ENCODE results near the gene RPUSD4. TPM values are rescaled to one million over a fixed set of nuclear protein-coding genes. Genes with fewer than 3 reads are reported as not detected.

RPUSD4 gene
- total RNA-seq, 4 donors from 2014 or later, result 13.2 to 18.8 (median 14.0) TPM

- TF ChIP-seq POLR2A (IDR thresholded peaks at IDR 0.05) (no peak), POLR2AphosphoS5 (IDR thresholded peaks at IDR 0.05) (no peak), EP300 (IDR thresholded peaks at IDR 0.05) (no peak), CTCF (IDR thresholded peaks at IDR 0.05) (no peak)
- H3K27ac ChIP-seq, result no peak overlapping the region
- no peaks in the 10 kb centered on the region for H3K4me1 ChIP-seq
- 70% methylated on average over 6 of the region's 6 CpGs for WGBS, 2 donors (ENCODE audit: low coverage in 1 of 2)
- no peak overlapping the region for H3K4me3 ChIP-seq
- H3K9me3 ChIP-seq, result no peaks in the 10 kb centered on the region
- ATAC-seq, result no peak
- peaks cover 0 to 21% of the 10 kb centered on the region in 2 donors for H3K36me3 ChIP-seq
- no peaks in the 10 kb centered on the region for H3K27me3 ChIP-seq
These were observed 20.4 kb upstream of the RPUSD4 start for GRCh38 chr11:126231725-126232459.

GRCh38 chr11:126229858-126230540 lies 18.5 kb upstream of the RPUSD4 start:
- no peak overlapping the region for H3K27ac ChIP-seq
- no peak overlapping the region for H3K4me3 ChIP-seq

GRCh38 chr11:126226334-126227084 lies 15.1 kb upstream of the RPUSD4 start:
- TF ChIP-seq EP300 (IDR thresholded peaks at IDR 0.05) (no peak), POLR2A (IDR thresholded peaks at IDR 0.05) (no peak), CTCF (IDR thresholded peaks at IDR 0.05) (no peak), POLR2AphosphoS5 (IDR thresholded peaks at IDR 0.05) (no peak)
- Histone ChIP-seq H3K27ac (no peak overlapping the region), H3K4me3 (no peak overlapping the region), H3K4me1 (no peaks in the 10 kb centered on the region), H3K9me3 (no peaks in the 10 kb centered on the region), H3K27me3 (no peaks in the 10 kb centered on the region), H3K36me3 (peaks cover 0 to 6% of the 10 kb centered on the region in 2 donors)
- 85 to 93% methylated on average over 5 of the region's 15 CpGs for WGBS, 2 donors (ENCODE audit: low coverage in 1 of 2)
- ATAC-seq, result no peak

More at GRCh38 chr11:126229858-126230540, 18.5 kb upstream of the RPUSD4 start:
- H3K9me3 ChIP-seq, result no peaks in the 10 kb centered on the region
- no peak for TF ChIP-seq POLR2AphosphoS5 (IDR thresholded peaks at IDR 0.05)
- no peak for TF ChIP-seq CTCF (IDR thresholded peaks at IDR 0.05)
- TF ChIP-seq EP300 (IDR thresholded peaks at IDR 0.05), result no peak
- TF ChIP-seq POLR2A (IDR thresholded peaks at IDR 0.05), result no peak
- no peaks in the 10 kb centered on the region for H3K4me1 ChIP-seq
- 54 to 76% methylated on average over 3 of the region's 3 CpGs for whole genome bisulfite sequencing, 2 donors (ENCODE audit: low coverage in 1 of 2)
- H3K36me3 ChIP-seq, result peaks cover 0 to 11% of the 10 kb centered on the region in 2 donors
- H3K27me3 ChIP-seq, result no peaks in the 10 kb centered on the region
- no peak for ATAC-seq

GRCh38 chr11:126225295-126225665 lies 13.8 kb upstream of the RPUSD4 start:
- Histone ChIP-seq H3K36me3 (peaks cover 0 to 6% of the 10 kb centered on the region in 2 donors), H3K9me3 (no peaks in the 10 kb centered on the region), H3K27me3 (no peaks in the 10 kb centered on the region), H3K4me3 (no peak overlapping the region), H3K4me1 (no peaks in the 10 kb centered on the region), H3K27ac (no peak overlapping the region)
- TF ChIP-seq POLR2A (IDR thresholded peaks at IDR 0.05) (no peak), EP300 (IDR thresholded peaks at IDR 0.05) (no peak), CTCF (IDR thresholded peaks at IDR 0.05) (no peak), POLR2AphosphoS5 (IDR thresholded peaks at IDR 0.05) (no peak)
- no peak for ATAC-seq
- 67 to 83% methylated on average over 2 of the region's 2 CpGs for WGBS, 2 donors (ENCODE audit: low coverage in 1 of 2)
